Forelimb muscle (tissue), 1 donor: ENCODE results near the gene MYOZ3. TPM values are rescaled to one million over a fixed set of nuclear protein-coding genes. Genes with fewer than 3 reads are reported as not detected.
A peak's percentile ranks its signal among the peaks of the same experiment; 100 is the strongest.

Experiments used
- DNase-seq: peaks from one replicate; pipeline ENCODE4 v3.0.0-alpha.2; 2013; ENCODE audit warnings: low read depth
- polyA plus RNA-seq: library from polyadenylated mRNA; unstranded; fragments of 120-200 nt; gene quantifications from one replicate; pipeline ENCODE4 v1.2.1, GENCODE V29; 2013; ENCODE audit not compliant: insufficient read length

MYOZ3 gene
- polyA plus RNA-seq, 1 donor = 13.7 TPM

DNA sequence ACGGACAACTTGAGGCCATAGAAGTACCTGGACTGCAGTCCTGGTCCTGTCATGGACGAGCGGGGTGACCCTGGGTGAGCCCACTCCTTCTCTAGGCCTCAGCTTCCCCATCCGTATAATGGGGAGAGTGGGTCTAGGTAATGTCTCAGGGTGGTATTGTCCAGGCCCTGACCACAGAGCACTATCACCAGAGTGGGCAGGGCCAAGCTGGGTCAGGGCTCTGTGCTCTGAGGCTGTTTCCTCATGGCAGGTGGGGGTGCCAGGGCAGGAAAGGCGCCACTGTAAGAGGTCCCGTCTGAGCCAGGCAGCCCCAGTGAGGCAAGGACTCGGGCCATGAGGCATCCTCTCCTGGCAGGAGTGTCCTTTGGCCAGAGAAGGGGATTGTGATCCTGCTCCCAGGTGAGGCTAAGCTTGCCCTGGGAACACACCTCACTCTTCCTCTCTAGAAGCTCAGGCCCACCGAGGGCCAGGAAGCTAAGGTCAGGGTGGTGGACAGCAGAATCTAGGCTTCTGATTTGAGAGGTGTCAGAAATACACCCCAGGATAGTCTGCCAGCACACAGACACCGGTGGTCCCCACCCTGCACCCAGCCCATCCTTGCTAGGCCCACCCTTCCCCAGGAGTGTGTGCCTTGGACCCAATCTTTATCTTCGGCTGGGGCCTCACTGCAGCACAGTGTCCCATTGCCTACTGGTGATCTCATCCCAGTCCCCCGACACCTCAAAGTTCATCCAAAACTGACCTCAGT, 1.5 kb upstream of the MYOZ3 start:
- no peak for DNase-seq

DNA sequence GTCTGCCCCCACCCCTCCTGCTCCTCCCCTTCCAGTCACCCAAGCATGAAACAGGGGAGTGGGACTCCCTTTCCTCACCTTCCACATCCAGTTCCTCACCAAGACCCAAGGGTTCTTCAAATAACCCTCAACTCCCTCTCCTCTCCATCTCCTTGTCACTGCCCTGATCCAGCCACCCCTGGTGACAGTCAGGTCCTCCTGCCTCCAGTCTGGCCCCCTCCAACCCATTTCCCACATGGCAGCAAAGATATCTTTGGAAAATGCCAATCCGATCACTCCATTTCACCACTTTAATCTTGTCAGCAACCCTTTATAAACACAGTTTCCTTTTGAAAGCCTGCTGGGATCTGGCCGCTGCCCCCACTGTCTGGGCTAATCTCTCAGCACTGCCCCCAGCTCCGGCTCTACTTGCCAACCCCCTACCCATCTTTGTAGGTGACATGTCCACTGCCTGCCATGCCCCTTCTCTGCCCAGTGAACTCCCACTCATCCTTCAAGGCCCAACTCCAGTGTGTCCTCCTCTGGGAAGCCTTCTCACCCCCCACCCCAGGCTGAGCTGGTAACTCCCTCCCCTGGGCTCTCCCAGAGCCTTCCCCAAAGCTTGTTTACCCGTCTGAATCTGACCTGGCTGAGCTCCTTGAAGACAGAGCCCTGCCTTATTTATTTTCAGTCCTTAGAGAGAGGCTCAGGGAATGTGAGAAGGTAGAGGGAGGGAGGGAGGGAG, 781 bp upstream of the MYOZ3 start:
- no peak for DNase-seq

DNA sequence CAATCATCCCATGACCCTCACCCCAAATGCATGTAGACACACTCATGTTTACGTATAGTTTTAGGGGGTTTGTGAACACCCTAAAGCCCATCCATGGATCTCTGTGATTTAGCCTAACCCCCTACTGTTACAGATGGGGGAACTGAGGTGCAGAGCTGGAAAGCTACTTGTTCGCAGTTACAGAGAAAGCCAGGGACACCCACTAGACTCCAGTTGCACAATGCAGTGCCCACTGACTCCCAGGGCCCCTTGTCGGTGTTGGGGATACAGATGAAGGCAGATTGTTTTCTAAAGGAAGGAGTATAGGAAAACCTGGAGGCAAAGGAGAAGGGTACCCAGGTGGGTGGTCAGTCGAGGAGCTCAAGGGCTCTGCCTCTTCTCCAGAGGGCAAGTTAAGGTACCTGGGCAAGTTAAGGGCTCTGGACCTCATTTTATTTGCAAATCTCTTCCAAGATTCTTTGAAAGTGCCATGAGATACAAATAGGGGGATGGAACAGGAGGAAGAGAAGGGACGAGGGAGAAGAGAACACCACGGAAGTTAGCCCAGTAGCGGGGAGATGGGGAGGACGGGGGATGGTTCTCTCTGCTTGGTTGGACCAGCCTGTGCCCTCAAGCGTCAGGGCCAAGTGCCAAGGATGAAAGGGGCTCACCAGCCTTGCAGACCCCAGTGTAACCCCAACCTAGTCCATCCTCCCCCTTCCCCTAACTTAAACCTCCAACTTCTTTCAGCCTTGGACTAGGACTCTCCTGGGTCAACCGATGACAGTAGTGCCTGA, 958 bp downstream of the MYOZ3 start:
- no peak for DNase-seq

DNA sequence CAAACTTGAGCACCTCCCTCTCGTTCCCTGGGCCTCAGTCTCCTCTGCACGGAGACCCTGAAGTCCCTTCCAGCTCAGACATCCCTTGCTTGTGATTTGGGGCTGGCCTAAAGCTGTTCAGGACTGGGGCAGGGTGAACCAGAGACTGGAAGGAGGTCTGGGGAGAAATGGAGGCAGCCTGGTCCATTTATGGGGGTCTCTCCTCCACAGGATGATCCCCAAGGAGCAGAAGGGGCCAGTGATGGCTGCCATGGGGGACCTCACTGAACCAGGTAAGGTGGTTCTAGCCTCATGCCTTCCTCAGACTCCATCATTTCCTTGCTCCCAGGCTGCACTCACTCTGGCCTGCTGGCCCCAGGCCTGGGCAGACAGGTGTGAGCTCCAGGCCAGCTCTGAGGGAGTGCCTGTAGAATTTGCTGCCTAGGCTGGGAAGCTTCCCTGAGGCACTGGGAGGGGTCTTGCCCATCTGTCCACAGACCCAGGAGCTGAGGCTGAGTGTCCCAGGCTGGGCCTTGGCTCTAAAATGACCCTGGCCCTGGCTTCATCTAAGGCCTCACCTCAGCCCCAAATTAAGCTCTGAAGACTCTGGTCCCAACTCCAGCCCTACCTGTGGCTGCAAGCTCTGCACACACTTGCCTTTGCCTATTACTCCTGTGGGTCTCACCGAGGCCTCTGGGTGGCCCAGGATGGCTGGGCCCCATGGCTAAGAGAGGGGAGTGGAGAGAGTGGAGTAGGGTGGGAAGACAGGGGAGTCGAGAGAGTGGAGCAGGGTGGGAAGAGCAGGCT, 1.9 kb downstream of the MYOZ3 start:
- no peak for DNase-seq

DNA sequence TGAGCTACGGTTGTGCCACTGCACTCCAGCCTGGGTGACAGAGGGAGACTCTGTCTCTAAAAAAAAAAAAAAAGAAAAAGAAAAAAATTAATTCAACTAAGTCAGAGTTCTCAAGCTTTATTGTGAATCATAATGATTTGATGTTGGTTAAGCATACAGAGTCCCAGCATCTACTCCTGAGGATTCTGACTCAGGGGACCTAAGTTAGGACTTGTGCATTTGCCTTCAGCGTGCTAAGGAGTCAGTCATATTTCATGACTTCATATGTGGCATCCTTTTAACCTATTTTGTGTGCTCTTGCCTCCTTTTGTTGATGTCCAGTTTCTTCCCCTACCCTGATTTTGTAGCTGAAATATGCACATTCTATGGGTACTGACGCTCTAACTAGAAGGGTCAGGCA, 2.9 kb downstream of the MYOZ3 start:
- DNase-seq = no peak

DNA sequence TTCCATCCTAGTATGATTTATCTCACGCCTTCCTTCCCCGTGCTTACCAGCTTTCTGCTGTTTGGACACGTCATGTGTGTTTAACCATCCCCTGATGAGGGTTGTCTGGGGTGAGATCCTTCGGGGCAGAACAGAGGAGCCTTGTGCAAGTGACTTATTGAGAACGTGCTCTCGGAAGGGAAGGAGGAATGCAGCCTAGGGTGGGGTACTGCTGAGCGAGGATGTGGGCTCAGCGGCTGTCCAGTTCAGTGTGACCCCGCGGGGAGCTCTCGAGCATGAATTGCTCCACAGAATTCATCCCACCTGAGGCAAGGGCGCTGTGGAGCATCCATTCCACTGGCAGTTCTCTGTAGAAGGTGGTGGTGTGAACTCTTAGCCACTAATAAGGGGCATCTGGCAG, 4.0 kb downstream of the MYOZ3 start:
- no peak for DNase-seq

DNA sequence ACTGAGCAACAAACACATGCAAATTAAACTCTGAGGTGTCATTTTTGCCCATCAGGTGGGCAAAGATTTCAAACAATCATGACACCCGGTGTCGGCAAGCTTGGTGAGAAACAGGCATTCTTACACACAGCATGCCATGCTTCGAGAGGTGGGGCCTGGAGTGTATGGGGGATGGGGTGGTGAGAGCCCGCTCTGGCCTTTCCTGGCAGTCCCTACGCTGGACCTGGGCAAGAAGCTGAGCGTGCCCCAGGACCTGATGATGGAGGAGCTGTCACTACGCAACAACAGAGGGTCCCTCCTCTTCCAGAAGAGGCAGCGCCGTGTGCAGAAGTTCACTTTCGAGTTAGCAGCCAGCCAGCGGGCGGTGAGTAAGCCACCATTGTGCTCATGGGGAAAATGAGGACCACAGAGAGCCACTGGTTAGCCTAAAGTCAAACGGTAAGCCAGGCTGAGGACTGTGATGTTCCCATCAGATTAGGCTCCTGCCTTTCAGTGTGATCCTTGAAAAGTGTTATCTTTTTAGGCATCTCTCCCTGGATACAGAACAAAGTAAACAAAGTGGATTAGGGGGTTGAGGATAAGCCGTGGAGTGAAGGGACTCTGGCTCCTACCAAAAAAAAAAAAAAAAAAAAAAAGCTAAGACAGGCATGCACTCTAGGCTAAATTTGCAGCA, 9.4 kb downstream of the MYOZ3 start:
- no peak for DNase-seq

DNA sequence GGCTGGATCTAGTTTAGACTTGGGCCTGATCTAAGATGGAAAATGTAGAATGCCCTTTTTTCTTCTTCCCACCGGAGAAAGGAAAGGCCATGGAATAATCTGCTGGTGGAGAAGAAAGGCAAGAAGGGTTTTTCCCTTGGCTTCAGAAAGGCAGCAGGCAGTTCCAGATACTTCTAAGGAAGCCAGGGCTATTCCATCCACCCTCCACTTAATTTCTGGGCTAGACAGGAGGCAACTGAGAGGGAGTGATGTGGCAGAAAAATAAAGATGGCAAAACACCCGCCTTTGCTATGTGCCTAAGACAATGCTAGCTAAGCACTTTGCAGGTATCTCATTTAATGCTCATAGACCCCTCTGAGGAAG, 9.9 kb downstream of the MYOZ3 start:
- no peak for DNase-seq

DNA sequence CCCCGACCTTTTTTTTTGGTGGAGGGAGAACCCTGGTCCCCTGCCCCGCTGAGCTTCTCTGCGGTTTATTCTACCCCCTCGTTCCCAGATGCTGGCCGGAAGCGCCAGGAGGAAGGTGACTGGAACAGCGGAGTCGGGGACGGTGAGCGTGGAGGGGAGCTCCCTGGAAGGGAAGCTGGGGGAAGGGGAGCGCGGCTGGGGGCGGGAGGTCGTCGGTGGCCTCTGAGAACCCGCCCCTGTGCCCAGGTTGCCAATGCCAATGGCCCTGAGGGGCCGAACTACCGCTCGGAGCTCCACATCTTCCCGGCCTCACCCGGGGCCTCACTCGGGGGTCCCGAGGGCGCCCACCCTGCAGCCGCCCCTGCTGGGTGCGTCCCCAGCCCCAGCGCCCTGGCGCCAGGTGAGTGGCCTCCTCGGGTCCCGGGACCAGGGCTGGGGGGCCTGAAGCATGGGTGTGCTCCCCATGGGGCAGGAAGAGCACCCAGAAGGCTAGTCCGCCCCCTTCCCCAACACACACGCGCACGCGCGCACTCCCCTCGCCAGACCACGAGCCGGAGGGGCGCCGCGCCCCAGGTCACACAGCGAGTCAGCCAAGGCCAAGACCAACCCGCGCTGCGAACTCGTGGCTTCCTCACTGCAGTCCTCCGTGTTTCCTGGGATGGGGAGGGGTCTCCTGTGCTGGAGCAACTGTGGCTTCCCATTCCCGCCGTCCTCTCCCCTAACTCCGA, 10.6 kb downstream of the MYOZ3 start:
- DNase-seq = no peak

DNA sequence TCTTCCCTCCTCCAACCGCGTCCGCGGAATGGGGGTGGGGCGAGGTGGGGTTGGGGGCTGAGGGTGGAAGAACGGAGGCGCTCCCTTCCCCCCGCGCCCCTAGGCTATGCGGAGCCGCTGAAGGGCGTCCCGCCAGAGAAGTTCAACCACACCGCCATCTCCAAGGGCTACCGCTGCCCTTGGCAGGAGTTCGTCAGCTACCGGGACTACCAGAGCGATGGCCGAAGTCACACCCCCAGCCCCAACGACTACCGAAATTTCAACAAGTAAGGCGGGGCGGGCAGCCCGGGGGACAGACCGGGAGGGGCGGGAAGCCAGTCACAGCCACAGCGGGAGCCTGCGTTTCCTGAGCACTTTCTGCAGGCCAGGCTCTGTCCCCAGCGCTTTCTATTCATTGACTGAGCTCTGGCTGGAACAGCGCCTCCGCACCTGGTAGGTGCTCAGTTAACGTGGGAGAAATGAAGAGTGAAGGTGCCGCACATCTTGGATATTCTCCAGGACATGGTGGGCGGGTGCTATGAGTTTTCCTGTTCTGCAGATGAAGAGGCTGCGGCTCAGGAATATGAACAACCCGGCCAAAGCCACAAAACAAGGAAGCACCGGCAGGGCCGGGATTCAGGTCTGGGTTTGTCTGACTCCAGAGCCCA, 11.3 kb downstream of the MYOZ3 start:
- DNase-seq = no peak

DNA sequence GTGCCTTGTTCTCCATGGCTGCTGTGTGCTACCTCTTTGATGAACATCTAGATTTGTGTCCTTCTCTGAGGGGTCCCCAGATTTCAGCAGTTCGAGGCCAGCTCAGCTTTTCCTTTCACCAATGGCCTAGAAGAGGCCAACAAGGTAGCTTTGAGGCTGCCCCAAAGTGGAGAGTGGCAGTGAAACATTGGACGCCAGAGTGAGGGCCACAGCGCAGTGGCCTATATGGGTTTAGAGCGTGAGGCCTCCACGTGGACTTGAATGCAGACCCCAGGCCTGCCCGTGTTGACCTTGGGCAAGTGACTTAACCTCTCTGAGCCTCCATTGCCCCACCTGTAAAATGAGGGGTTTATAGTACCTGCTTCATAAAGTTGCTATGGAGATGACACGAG, 11.8 kb downstream of the MYOZ3 start:
- no peak for DNase-seq

DNA sequence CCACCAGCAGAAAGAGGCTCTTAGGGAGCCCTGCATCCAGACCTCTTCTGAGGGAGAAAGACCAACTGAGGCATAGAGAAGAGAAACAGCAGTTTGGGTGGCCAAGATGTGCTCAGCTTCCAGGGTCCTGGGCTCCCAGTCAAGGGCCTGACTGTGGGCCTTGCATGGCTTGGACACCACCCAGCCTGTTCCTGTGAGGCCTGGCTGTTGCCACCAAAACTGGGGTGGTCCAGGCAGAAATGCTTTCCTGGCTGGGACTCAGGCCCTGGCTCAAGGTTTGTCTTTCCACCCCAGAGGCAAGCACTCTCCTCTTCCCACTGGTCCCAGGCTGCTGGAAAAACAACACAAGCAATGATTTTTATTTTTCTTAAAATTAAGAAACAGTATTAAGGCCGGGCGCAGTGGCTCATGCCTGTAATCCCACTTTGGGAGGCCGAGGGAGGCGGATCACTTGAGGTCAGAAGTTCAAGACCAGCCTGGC, 13.3 kb downstream of the MYOZ3 start:
- DNase-seq = peak; percentile 66

DNA sequence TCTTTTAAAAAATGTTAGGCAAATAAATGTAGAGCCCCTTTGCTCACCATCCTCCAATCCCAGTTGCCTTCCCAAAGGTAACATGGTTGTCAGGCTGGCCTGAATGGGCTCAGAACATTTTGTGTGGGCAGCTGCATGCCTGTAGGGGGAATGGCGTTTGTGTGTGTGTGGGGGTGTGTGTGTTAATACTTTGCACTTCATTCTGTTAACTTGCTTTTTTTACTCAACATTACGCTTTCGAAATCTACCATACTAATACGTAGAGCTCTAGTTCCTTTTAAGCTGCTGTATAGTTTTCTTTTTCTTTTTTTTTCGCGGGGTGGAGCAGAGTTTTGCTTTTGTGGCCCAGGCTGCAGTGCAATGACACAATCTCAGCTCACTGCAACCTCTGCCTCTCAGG, 14.0 kb downstream of the MYOZ3 start:
- DNase-seq = no peak

DNA sequence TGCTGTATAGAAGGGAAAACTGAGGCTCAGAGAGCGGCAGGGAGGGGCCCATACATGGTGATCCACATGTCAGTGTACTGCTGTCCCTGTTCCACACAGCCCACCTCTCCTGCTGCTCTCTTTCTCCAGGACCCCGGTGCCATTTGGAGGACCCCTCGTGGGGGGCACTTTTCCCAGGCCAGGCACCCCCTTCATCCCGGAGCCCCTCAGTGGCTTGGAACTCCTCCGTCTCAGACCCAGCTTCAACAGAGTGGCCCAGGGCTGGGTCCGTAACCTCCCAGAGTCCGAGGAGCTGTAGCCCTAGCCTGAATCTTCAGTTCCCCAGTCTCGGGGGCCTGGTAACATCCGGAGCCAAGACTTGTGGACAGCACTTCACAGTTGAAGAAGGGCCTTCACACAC, 15.5 kb downstream of the MYOZ3 start:
- no peak for DNase-seq

DNA sequence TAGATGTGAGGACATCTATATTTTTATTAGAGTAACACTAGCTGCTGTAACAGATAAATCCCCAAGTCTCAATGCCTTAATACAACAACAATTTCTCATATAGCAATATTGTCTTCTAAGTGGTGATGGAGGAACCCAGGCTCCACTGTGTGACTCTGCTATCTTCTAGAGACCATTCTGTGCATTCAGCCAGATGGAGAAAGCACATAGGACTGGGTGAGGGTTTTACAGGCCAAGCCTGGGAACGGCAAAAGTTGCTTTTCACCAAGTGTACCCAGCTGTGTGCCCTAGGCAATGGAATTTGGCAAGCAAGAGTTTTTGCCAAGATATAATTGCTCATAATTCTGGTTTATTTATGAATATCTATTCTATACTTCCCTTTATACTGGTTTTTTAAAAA, 28.1 kb downstream of the MYOZ3 start:
- no peak for DNase-seq

DNA sequence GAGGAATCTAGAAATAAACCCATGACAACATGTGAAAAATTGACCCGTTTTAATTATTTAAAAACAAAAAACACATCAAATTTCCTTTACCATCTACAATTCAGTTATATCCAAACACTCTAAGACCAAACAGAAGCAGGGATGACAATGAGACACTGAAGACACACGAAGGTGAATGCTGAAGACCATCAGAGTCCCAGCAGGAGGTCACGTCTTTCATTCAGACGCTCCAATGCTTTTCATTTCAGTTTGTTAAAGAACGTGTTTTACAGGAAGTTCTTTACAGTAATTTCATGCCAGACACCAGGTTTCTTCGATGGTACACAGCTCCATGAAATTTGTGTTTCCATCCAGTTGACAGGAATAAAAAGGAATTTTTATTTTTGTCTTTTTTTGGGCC, 29.7 kb downstream of the MYOZ3 start:
- no peak for DNase-seq

DNA sequence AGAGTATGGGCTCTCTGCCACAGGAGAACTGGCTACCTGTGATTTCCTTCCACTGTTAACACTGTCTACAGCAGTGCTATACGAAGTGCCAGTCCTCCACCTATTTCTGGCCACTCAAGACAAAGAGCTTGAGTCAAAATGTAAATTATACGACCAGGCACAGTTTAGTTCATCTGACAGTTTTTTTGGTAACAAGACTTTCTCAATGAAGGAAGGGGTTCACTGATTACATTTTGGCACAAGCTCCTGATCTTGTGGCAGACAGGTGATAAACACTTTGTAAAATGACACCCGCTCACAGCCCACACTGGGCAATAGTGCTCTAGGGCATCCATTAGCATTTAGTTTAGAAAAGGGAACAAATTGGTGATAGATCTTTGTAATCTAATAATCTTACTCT, 31.2 kb downstream of the MYOZ3 start:
- DNase-seq = no peak

DNA sequence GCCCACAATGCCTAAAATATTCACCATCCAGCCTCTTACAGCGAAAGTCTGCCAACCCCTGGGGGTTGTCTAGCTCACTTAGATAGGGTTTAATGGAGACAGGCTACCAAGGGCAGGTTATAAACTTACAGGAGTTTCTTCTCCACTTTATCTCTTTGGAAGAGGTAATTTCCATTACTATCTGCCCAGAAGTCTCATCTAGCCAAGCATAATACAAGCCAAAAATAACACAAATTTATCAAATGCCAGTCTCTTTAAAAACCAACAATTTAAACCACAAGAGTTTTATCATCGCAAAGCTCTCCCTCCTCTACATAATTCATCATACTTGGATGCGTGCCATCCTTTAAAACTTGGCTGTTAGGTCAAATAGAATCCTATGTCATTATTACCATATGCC, 33.6 kb downstream of the MYOZ3 start:
- DNase-seq = no peak

DNA sequence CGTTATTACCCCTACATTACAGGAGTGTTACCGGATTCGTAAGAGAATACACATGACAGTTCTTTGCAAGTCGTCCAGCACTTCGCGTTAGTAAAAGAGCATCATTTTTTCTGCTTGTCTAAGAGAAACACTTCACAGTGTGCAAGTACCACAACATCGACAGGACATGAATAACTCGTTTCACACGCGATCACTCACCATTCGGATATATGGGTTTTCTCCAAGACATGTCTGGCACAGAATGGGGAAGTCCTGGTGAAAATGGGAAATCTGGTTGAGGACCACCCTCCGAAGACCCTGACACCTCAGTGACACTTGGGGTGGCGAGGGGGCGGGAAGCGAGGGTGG, 39.2 kb downstream of the MYOZ3 start:
- DNase-seq = no peak
